Progenitor cell of endocrine pancreas (in vitro differentiated cells): Measurements from ENCODE around the gene TMEFF1. TPM values are rescaled to one million over a fixed set of nuclear protein-coding genes. Genes with fewer than 3 reads are reported as not detected.

Experiments
- DNase-seq: peaks from one replicate; pipeline ENCODE4 v3.0.0; 2021; ENCODE audit warnings: low spot score; ENCODE audit not compliant: unreplicated experiment
- H3K27ac Mint-ChIP-seq: 2 replicates; pipeline ENCODE4 v1.8.0; 2021; ENCODE audit warnings: mild to moderate bottlenecking, moderate library complexity, mixed read lengths
- H3K27me3 Mint-ChIP-seq: 2 replicates; pipeline ENCODE4 v1.8.0; 2021; ENCODE audit warnings: mixed read lengths
- H3K36me3 Mint-ChIP-seq: 2 replicates; pipeline ENCODE4 v1.8.0; 2022; ENCODE audit warnings: mixed read lengths; ENCODE audit not compliant: insufficient read depth
- H3K4me1 Mint-ChIP-seq: 2 replicates; pipeline ENCODE4 v1.8.0; 2021; ENCODE audit warnings: low read depth, mixed read lengths
- H3K4me3 Mint-ChIP-seq: 2 replicates; pipeline ENCODE4 v1.8.0; 2021; ENCODE audit warnings: low read depth, mild to moderate bottlenecking, moderate library complexity, mixed read lengths
- H3K9me3 Mint-ChIP-seq: 2 replicates; pipeline ENCODE4 v1.8.0; 2021; ENCODE audit warnings: low read depth, mixed read lengths
- CTCF ChIP-seq: fragments of 200-600 bp; sonication (generic); IDR thresholded peaks from one replicate; pipeline ENCODE4 v1.5.0; 2021; ENCODE audit warnings: antibody characterized with exemption, mild to moderate bottlenecking; ENCODE audit not compliant: unreplicated experiment
- total RNA-seq: library from RNA; stranded (reverse); gene quantifications from 2 replicates; pipeline ENCODE4 v1.2.1, GENCODE V29; 2021

The TMEFF1 gene
- total RNA-seq, 1 donor from 2014 or later: 78.1 TPM

- H3K27me3 Mint-ChIP-seq: no peaks in the 10 kb centered on the region
- peaks cover 5% of the 10 kb centered on the region for H3K36me3 Mint-ChIP-seq
- no peak for TF ChIP-seq CTCF
- H3K9me3 Mint-ChIP-seq: no peaks in the 10 kb centered on the region
- H3K27ac Mint-ChIP-seq: peak overlapping the region; percentile 96
- peak; percentile 43 for DNase-seq
- peaks cover 28% of the 10 kb centered on the region for H3K4me1 Mint-ChIP-seq
- H3K4me3 Mint-ChIP-seq: peak overlapping the region; percentile 88
These were observed 45.3 kb upstream of the TMEFF1 start for GRCh38 chr9:100427366-100428263.

- Mint-ChIP-seq H3K4me1 (peaks cover 28% of the 10 kb centered on the region), H3K27me3 (no peaks in the 10 kb centered on the region), H3K36me3 (peaks cover 5% of the 10 kb centered on the region), H3K9me3 (no peaks in the 10 kb centered on the region), H3K4me3 (peak overlapping the region; percentile 36), H3K27ac (peak overlapping the region; percentile 31)
- TF ChIP-seq CTCF: no peak
- no peak for DNase-seq
These were observed 43.9 kb upstream of the TMEFF1 start for GRCh38 chr9:100428871-100429654.

GRCh38 chr9:100430286-100430940 lies 42.5 kb upstream of the TMEFF1 start:
- Mint-ChIP-seq H3K36me3 (peaks cover 5% of the 10 kb centered on the region), H3K27ac (no peak overlapping the region), H3K4me1 (peaks cover 28% of the 10 kb centered on the region), H3K9me3 (no peaks in the 10 kb centered on the region), H3K27me3 (no peaks in the 10 kb centered on the region), H3K4me3 (no peak overlapping the region)
- DNase-seq: no peak
- no peak for TF ChIP-seq CTCF

GRCh38 chr9:100431886-100432285 lies 41.1 kb upstream of the TMEFF1 start:
- DNase-seq: no peak
- Mint-ChIP-seq H3K27me3 (no peaks in the 10 kb centered on the region), H3K4me1 (peaks cover 19% of the 10 kb centered on the region), H3K36me3 (peaks cover 5% of the 10 kb centered on the region), H3K27ac (peak overlapping the region; percentile 22), H3K4me3 (no peak overlapping the region), H3K9me3 (no peaks in the 10 kb centered on the region)
- no peak for TF ChIP-seq CTCF

- Mint-ChIP-seq H3K4me1 (peaks cover 20% of the 10 kb centered on the region), H3K4me3 (no peak overlapping the region), H3K27me3 (no peaks in the 10 kb centered on the region), H3K36me3 (peaks cover 5% of the 10 kb centered on the region), H3K9me3 (no peaks in the 10 kb centered on the region), H3K27ac (no peak overlapping the region)
- no peak for DNase-seq
- no peak for TF ChIP-seq CTCF
These were observed 40.2 kb upstream of the TMEFF1 start for GRCh38 chr9:100432736-100433135.
